ENCODE data around the gene AGAP2. TPM values are rescaled to one million over a fixed set of nuclear protein-coding genes. Genes with fewer than 3 reads are reported as not detected.
A peak's percentile ranks its signal among the peaks of the same experiment; 100 is the strongest.

Gene AGAP2
- total RNA-seq, 1 donor from 2014 or later: 4.0 TPM

DNA sequence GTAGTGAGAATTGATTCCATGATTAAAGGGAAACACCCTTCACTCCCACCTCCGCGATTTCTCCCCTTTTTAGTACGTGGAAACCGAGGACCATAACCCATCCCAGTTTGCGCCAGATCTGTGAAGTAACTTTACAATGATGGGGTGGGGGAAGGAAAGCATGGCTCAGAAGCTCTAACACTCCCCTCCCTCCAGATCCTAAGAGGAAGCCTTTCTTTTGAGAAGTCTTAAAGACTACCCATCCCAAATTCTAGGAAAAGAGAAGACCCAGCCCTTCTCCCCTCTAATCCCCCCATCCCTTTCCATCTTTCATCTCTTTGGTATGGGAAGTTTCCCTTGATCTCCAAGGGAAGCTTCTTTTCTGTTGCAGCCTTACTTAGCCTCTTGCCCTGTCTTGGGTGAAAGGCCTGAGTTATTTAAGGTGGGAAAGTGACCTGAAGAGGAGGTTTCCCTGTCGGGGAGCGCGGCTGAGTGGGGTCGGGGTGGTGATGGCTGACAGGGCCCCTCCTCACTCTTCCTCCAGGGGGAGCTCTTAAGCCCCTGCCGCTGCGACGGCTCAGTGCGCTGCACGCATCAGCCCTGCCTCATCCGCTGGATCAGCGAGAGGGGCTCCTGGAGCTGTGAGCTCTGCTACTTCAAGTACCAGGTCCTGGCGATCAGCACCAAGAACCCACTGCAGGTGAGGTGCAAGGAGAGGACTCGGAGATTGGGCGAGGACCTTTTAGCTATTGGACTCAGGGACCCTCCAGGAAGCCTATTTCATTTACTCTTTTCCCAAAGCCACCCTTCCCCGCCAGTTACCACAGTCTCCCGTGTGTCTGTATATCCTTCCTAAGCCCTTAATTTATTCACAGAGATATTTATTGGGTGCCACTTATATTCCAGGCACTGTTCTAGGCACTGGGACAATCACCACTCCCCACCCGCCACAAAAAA lies 18.1 kb upstream of the AGAP2 start:
- intact Hi-C loops (cut with DNase I): no loop called here
- ATAC-seq (no peak), DNase-seq (ENCODE audit: low spot score) (no peak)

GRCh38 chr12:57755454-57756372 lies 17.2 kb upstream of the AGAP2 start:
- intact Hi-C loops (cut with DNase I): no loop called here
- DNase-seq (ENCODE audit: low spot score) (no peak), ATAC-seq (no peak)

DNA sequence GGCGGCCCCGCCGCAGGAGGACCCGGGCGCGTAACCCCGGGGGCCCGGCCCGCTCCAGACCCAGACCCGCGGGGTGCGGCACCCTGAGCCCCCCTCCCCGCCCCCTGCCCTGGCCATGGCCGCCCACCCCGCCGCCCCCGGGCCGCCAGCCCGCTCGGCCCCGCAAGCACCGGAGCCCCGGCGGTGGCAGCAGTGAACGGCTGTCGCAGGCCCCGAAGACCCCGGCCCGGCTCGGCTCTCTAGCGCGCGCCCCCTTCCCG lies 16.6 kb upstream of the AGAP2 start:
- ATAC-seq (no peak), DNase-seq (ENCODE audit: low spot score) (no peak)
- intact Hi-C loops (cut with DNase I): no loop called here

DNA sequence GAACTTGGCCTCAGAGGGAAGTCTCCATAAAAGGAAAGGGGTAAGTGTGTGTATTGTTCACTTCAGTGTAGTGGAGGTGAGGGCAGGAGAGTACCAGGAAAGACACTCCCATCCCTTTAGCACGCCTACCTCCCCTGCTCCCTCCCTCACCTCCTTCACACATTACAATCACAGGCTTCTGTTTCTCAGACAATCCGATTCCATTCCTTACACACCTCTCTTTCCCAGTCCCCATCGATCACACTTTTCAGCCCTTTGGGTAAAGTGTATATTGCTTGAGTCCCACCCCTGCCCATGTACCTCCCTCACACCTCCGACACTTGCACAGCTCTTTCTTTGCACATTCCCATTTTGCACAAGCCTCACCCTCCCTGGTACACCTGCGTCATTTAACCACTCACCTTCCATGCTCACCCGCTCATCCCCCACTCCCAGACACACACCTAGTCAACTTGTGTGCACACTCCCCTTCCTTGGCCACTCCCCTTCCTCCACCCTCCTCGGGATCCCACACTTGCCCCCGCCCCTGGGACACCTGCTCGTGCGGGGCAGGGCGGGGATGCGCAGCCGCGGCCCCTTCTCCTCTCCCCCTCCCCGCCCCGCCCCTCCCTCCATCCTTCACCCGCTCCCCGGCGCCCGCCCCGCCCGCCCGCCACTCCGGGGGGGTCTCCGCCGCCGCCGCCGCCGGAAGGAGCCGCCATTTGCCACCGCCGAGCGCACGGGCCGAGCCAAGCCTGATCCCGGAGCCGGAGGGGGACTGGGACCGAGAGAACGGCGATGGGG lies 16.1 kb upstream of the AGAP2 start, which contains the start of gene MARCHF9:
Gene MARCHF9 (plus strand): TSS at position 693 of the 783 bp plus-strand sequence. CDS start 426 bp downstream, outside the sequence.
- DNase-seq (ENCODE audit: low spot score) (no peak), ATAC-seq (no peak)
- intact Hi-C loops (cut with DNase I): no loop called here

DNA sequence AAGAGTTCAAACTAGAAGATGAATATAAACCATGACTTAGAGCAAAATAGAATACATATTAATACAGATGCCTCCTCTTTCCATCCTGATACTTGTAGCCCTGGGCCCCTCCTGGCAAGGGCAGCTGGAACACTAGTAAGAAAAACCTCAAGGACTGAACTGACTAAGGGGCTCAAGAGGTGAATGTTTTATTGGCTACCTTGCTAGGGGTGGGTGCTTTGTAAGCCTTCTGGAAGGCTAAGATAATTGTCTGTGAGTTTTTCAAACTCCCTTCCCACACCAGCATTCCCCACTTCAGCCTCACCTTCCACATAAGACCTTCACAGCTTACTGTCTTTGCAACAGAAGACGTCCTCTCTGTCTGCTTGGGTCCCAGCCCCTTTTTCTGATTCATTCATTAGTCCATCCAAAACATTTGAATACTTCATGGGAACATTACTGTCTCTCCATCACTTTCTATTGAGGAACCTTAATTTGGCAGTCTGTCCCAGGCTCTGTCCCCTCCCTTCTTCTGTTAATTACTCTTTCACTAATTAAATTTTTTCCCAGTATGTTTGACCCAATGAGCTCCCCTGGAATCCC lies 15.3 kb upstream of the AGAP2 start:
- DNase-seq (ENCODE audit: low spot score): no peak
- intact Hi-C loops (cut with DNase I): no loop called here
- no peak for ATAC-seq

DNA sequence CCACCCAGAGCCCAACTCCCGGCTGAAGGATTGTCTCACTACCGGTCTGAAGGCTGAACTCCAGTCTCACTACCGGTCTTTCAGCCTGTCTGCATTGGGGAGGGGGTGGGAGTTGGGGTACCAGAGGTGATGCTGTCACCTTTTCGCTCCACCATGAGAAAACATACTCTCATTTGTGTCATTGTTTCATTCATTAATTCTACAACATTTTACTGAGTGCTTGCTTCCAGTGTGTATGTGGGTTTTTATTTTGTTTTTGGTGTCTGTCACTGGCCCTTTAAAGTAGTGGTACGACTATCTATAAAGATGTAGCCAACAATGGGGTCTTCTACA lies 14.1 kb upstream of the AGAP2 start:
- intact Hi-C loops (cut with DNase I): no loop called here
- no peak for DNase-seq (ENCODE audit: low spot score)
- no peak for ATAC-seq

- DNase-seq (ENCODE audit: low spot score): peak; percentile 99
- intact Hi-C loops (cut with DNase I): no loop called here
- peak; percentile 96 for ATAC-seq
Observed at GRCh38 chr12:57751788-57752667, 13.5 kb upstream of the AGAP2 start, which contains the start of gene CDK4. CDK4 (minus strand) TSS chr12:57752310; CDS start chr12:57751717, 593 bp downstream.

DNA sequence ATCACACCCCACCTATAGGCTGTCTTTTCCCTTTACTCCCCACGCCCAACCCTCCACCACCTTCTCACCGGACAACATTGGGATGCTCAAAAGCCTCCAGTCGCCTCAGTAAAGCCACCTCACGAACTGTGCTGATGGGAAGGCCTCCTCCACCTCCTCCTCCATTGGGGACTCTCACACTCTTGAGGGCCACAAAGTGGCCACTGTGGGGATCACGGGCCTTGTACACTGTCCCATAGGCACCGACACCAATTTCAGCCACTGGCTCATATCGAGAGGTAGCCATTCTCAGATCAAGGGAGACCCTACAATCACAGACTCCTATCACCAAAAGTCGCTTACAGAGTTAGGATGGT lies 12.9 kb upstream of the AGAP2 start:
- intact Hi-C loops (cut with DNase I): no loop called here
- no peak for ATAC-seq
- DNase-seq (ENCODE audit: low spot score): no peak

DNA sequence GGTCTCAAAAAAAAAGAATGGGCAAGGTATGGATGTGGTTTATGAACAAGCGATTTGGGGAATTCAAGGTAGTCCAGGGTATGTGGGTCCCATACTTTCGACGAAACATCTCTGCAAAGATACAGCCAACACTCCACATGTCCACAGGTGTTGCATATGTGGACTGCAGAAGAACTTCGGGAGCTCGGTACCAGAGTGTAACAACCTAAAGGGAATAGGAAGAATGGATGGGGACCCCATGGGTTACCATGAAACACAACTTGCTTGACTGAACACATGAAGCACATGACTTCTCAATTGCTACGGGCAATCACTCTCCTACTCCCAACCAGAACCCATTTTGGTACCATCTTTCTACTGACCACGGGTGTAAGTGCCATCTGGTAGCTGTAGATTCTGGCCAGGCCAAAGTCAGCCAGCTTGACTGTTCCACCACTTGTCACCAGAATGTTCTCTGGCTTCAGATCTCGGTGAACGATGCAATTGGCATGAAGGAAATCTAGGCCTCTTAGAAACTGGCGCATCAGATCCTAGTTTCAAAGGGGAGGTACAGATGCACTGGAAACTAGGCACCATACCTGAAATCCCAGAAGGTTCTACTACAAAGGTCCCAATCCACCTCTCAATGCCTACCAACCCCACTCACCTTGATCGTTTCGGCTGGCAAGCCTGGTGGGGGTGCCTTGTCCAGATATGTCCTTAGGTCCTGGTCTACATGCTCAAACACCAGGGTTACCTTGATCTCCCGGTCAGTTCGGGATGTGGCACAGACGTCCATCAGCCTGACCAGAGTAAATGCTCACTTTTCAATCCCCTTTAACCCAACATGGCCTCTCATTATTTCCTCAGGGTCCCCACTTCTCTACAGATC lies 12.3 kb upstream of the AGAP2 start:
- ATAC-seq: no peak

DNA sequence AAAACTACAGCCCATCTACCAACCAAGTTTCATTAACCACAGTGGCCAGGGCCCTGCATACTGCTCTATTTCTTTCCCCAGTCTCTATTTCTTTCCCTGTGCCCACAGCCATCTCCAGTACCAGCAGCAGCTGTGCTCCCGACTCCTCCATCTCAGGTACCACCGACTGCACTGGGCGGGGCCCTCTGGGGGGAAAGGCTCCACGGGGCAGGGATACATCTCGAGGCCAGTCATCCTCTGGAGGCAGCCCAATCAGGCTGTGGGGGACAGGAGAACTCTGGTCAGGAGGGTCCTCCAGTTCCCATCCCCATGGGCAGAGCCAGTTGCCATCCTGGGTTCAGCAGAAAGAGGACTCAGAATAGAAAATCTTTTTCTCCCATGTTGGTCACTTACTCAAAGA lies 10.5 kb upstream of the AGAP2 start:
- DNase-seq (ENCODE audit: low spot score) (no peak), ATAC-seq (no peak)
- intact Hi-C loops (cut with DNase I): no loop called here

More for the DNA sequence above, 12.3 kb upstream of the AGAP2 start:
- DNase-seq (ENCODE audit: low spot score): no peak
- intact Hi-C loops (cut with DNase I): no loop called here

DNA sequence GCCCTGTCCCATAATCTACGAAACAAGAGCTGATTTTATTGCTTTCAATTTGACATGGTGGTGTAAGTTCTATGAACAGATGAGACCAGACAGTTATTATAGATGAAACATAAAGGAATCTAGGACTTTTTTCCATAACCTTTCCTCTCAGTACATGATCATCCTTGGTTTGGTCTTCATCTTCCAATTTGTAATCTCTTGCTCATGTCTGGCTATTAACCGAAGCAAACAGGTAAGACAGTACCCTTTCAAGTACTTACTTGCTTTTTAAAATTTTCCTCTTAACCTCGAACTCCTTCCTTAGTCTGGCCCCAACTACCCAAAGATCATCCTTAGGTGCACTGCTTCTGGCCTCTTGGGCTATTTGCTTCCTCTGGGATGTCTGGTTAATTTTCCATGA lies 7.5 kb upstream of the AGAP2 start:
- no peak for DNase-seq (ENCODE audit: low spot score)
- no peak for ATAC-seq
- intact Hi-C loops (cut with DNase I): no loop called here

DNA sequence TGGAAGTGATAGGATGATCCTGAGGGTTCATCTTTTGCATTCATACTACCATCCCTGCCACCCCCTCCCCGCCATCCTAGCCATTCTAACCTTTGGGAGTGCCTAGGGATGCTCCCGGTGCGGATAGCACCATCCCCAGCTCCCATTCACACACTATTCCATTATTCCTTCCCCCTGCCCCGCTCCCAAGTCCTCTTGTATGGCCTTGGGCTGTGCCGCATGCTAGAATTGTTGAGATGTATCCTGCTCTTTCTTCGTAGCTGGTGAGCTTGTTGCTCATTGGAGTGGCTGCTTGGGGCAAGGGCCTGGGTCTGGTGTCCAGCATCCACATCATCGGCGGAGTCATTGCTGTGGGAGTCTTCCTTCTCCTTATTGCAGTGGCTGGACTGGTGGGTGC lies 6.9 kb upstream of the AGAP2 start:
- no peak for DNase-seq (ENCODE audit: low spot score)
- ATAC-seq: peak; percentile 7
- intact Hi-C loops (cut with DNase I): no loop called here

- peak; percentile 98 for ATAC-seq
- intact Hi-C loops (cut with DNase I): no loop called here
- peak; percentile 98 for DNase-seq (ENCODE audit: low spot score)
Observed at GRCh38 chr12:57744777-57745484, 6.4 kb upstream of the AGAP2 start, which contains the start of gene TSPAN31. TSPAN31 (plus strand) TSS chr12:57745039; CDS start chr12:57745155, 116 bp downstream.

DNA sequence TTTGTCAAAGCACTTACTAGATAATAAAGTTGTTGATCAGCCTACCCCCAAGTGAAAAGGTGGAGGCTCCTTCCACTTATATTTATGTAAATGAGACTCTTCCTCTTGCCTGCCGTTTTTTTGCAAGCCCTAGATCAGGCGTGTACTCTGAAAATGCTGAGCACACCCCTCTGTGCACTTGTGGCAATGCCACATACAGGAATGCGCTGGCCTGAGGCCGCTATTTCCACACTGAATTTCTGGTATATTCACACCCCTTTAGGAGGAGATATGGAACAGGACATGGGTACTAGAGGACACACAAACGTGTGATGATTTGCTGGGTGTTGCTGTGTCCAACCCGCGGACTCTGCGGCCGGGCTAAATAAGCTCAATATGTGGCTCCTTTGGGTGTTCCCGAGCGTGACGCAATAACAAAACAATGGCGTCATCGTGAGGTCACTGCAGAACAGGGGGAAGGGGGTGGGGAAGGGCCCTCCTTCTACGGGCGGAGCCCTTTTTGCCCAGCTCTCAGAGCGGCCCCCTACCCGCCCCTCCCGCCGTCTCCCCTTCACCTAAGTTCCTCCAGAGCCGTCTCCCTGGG lies 5.7 kb upstream of the AGAP2 start:
- ATAC-seq (peak; percentile 85), DNase-seq (ENCODE audit: low spot score) (peak; percentile 88)
- intact Hi-C loops (cut with DNase I): no loop called here

DNA sequence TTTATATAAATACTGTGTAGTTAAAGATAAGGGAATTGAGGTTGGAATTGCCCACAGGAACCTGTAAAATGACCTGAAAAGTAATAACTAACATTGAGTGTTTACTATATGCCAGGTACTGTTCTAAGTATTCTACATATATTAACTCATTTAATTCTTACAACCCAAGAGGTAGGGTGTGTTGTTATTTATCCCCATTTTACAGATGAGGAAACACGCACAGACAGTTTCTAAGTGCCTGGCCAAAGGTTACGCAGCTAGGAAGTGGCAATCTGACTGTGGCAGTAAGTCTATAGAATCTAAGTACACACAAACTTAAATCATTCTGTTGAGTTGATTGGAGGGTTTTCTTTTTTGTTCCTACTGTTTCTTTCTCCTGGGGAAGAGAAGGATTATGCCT lies 5.2 kb upstream of the AGAP2 start:
- DNase-seq (ENCODE audit: low spot score) (no peak), ATAC-seq (no peak)
- intact Hi-C loops (cut with DNase I): no loop called here

Data from sciatic nerve (tissue), 2 donors.